Measurements from ENCODE around the gene HEG1.

Gene HEG1

DNA sequence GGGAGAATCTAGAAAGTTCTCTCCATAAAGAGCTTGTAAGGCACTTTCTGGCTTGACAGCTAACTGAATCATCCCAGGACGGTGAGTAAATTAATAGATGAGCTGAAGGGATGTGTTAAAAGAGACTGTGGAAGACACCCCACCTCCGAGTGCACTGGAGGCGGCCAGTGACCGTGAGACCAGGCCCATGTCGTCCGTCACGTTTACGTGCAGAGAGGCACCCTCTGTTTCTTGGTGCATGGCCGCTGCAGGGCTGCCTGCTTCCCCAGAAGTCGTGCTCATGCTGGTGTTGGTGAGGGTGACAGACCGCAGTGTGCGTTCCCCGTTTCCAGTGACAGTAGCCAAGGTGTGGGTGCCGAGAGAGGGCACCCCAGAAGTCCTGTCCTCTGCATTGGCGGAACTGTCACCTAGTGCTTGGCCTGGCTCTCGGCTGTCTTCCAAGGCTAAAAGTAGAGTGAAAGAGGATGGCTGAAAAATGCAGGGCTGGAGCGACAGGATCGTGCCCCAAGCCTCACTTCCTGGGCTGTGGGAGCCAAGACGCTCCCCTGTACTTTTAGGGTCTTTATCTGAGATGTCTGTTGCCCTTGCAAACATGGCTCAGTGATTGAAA is 41.1 kb downstream of the HEG1 start:
- ChIA-PET POLR2A (no interaction called here), CTCF (no interaction called here)
- TF ChIP-seq, protein P1, sequence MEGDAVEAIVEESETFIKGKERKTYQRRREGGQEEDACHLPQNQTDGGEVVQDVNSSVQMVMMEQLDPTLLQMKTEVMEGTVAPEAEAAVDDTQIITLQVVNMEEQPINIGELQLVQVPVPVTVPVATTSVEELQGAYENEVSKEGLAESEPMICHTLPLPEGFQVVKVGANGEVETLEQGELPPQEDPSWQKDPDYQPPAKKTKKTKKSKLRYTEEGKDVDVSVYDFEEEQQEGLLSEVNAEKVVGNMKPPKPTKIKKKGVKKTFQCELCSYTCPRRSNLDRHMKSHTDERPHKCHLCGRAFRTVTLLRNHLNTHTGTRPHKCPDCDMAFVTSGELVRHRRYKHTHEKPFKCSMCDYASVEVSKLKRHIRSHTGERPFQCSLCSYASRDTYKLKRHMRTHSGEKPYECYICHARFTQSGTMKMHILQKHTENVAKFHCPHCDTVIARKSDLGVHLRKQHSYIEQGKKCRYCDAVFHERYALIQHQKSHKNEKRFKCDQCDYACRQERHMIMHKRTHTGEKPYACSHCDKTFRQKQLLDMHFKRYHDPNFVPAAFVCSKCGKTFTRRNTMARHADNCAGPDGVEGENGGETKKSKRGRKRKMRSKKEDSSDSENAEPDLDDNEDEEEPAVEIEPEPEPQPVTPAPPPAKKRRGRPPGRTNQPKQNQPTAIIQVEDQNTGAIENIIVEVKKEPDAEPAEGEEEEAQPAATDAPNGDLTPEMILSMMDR (IDR thresholded peaks at IDR 0.05; ENCODE audit: control extremely low read depth, extremely low read depth, low read depth, missing control alignments): no peak

GRCh38 chr3:125013095-125013494 is 42.7 kb downstream of the HEG1 start:
- CTCF ChIA-PET: interaction anchor here (0.8 kb wide), 1 partner anchor 10 kb away, joined by 3 read pairs; no protein-coding TSS in a partner anchor

More for the DNA sequence above, 41.1 kb downstream of the HEG1 start:
- no peak for DNase-seq (ENCODE audit: extremely low spot score)

DNA sequence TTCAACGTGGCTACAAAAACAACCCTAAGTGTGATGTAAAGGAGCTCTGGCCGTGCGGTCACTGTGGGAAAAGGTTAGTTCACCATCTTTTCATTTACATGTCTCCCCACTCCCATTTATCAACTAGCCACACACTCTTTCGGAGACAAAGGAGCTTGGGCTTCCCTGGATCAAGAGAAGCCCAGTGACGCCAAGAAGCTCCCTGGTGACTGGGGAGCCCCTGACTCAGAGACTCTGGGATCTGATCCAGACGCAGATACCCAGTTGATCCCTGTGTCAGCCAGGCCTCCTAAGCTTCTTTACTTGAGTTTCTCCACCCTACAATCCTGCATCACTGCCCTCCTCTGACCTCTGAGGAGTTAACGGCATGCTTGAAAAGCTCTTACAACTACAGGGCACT is 43.9 kb downstream of the HEG1 start:
- TF ChIP-seq, protein P1 (IDR thresholded peaks at IDR 0.05; ENCODE audit: control extremely low read depth, extremely low read depth, low read depth, missing control alignments): no peak
- ChIA-PET CTCF (interaction anchor here (0.8 to 2.1 kb wide), 4 partner anchors 10 to 574 kb away, joined by 3 to 9 read pairs (median 4); no protein-coding TSS in a partner anchor), POLR2A (no interaction called here)
- no peak for DNase-seq (ENCODE audit: extremely low spot score)

More at GRCh38 chr3:125013095-125013494, 42.7 kb downstream of the HEG1 start:
- POLR2A ChIA-PET: no interaction called here
- DNase-seq (ENCODE audit: extremely low spot score): no peak
- TF ChIP-seq, protein P1 (IDR thresholded peaks at IDR 0.05; ENCODE audit: control extremely low read depth, extremely low read depth, low read depth, missing control alignments): no peak

- CTCF ChIA-PET: interaction anchor here (2.1 kb wide), 1 partner anchor 16 kb away, joined by 9 read pairs; no protein-coding TSS in a partner anchor
- DNase-seq (ENCODE audit: extremely low spot score): no peak
Measured at GRCh38 chr3:125010393-125010792, 45.4 kb downstream of the HEG1 start.

DNA sequence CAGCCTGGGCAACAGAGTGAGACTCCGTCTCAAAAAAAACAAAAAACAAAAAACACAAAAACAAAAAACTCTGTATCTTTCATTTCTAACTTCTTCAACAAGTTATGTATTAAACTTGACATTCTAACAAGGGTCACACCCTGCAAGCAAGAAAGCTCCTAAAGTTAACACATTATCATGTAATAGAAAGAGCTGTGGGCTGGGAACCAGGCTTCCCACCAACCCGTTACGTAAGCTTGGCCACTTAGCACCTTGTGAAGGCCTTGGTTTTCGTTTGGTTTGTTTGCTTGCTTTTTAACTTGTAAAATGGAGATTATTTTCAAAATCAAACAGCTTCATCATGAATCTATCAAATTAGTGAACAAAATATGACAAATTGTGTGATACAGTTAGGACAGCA is 47.0 kb downstream of the HEG1 start:
- POLR2A ChIA-PET: no interaction called here
- CTCF ChIA-PET: interaction anchor here (1.2 to 1.9 kb wide), 5 partner anchors 9 to 16 kb away, joined by 3 to 7 read pairs (median 4); no protein-coding TSS in a partner anchor
- TF ChIP-seq, protein P1 (IDR thresholded peaks at IDR 0.05; ENCODE audit: control extremely low read depth, extremely low read depth, low read depth, missing control alignments): no peak
- no peak for DNase-seq (ENCODE audit: extremely low spot score)

More at GRCh38 chr3:125010393-125010792, 45.4 kb downstream of the HEG1 start:
- POLR2A ChIA-PET: no interaction called here
- TF ChIP-seq, protein P1 (IDR thresholded peaks at IDR 0.05; ENCODE audit: control extremely low read depth, extremely low read depth, low read depth, missing control alignments): no peak

- ChIA-PET CTCF (interaction anchor here (0.7 kb wide), 1 partner anchor 11 kb away, joined by 3 read pairs; no protein-coding TSS in a partner anchor), POLR2A (no interaction called here)
- DNase-seq (ENCODE audit: extremely low spot score): no peak
- TF ChIP-seq, protein P1 (IDR thresholded peaks at IDR 0.05; ENCODE audit: control extremely low read depth, extremely low read depth, low read depth, missing control alignments): no peak
Measured at GRCh38 chr3:125006291-125006731, 49.5 kb downstream of the HEG1 start.

Measured in GM10248 (cell line).